HFFc6 (cell line): ENCODE data around the gene CHPT1. TPM values are rescaled to one million over a fixed set of nuclear protein-coding genes. Genes with fewer than 3 reads are reported as not detected.

ENCODE experiments used
- DNase-seq: peaks from one replicate; pipeline ENCODE4 v3.0.0-alpha.2; 2018
- H3K27ac Mint-ChIP-seq: 2 replicates; pipeline ENCODE4 v1.8.0; 2020; ENCODE audit warnings: mild to moderate bottlenecking, mixed read lengths
- H3K27me3 Mint-ChIP-seq: 2 replicates; pipeline ENCODE4 v1.8.0; 2021; ENCODE audit warnings: mild to moderate bottlenecking, moderate library complexity, mixed read lengths; ENCODE audit not compliant: insufficient read depth
- H3K36me3 Mint-ChIP-seq: 2 replicates; pipeline ENCODE4 v1.8.0; 2021; ENCODE audit warnings: low read depth, mixed read lengths
- H3K4me1 Mint-ChIP-seq: 2 replicates; pipeline ENCODE4 v1.8.0; 2020; ENCODE audit warnings: low read depth, mixed read lengths
- H3K4me3 Mint-ChIP-seq: 2 replicates; pipeline ENCODE4 v1.8.0; 2020; ENCODE audit warnings: mild to moderate bottlenecking, moderate library complexity, mixed read lengths
- H3K9me3 Mint-ChIP-seq: 2 replicates; pipeline ENCODE4 v1.8.0; 2020; ENCODE audit warnings: mild to moderate bottlenecking, mixed read lengths
- CTCF ChIP-seq: fragments of 200-600 bp; sonication (generic); IDR thresholded peaks from 2 replicates; pipeline ENCODE4 v1.5.0; 2021; ENCODE audit warnings: antibody characterized with exemption, mild to moderate bottlenecking
- total RNA-seq, 6 experiments: library from RNA; stranded (reverse); fragmentation: NEBNext Ultra II Directional; extraction: Animal tissue kit (Norgen Biotek cat#: 25700); gene quantifications; 2 replicates in 1 of 6; 3 replicates in 5 of 6; pipeline ENCODE4 v1.2.3, GENCODE V29; 2021

Gene CHPT1
- total RNA-seq, 6 experiments from 2014 or later: 28.1 to 38.8 (median 34.5) TPM

GRCh38 chr12:101695706-101696105 is 1.7 kb upstream of the CHPT1 start:
- DNase-seq: peak; percentile 44
- H3K9me3 Mint-ChIP-seq: peaks cover 5% of the 10 kb centered on the region; the same call in 1 of the 2 replicates
- no peaks in the 10 kb centered on the region for H3K36me3 Mint-ChIP-seq
- no peak overlapping the region for H3K27ac Mint-ChIP-seq
- TF ChIP-seq CTCF: no peak
- H3K27me3 Mint-ChIP-seq: peaks cover 3% of the 10 kb centered on the region; the same call in 1 of the 2 replicates
- H3K4me3 Mint-ChIP-seq: no peak overlapping the region; the same call in 1 of the 2 replicates
- peaks cover 44% of the 10 kb centered on the region for H3K4me1 Mint-ChIP-seq

GRCh38 chr12:101696251-101697196 is 916 bp upstream of the CHPT1 start:
- Mint-ChIP-seq H3K9me3 (peaks cover 5% of the 10 kb centered on the region; the same call in 1 of the 2 replicates), H3K36me3 (no peaks in the 10 kb centered on the region), H3K4me1 (peaks cover 46% of the 10 kb centered on the region), H3K27ac (peak overlapping the region; percentile 54), H3K27me3 (no peaks in the 10 kb centered on the region; the same call in 1 of the 2 replicates), H3K4me3 (peak overlapping the region; percentile 87)
- DNase-seq: no peak
- TF ChIP-seq CTCF: no peak

- Mint-ChIP-seq H3K9me3 (peaks cover 5% of the 10 kb centered on the region; the same call in 1 of the 2 replicates), H3K36me3 (no peaks in the 10 kb centered on the region), H3K27ac (peak overlapping the region; percentile 85), H3K27me3 (no peaks in the 10 kb centered on the region; the same call in 1 of the 2 replicates), H3K4me1 (peaks cover 55% of the 10 kb centered on the region), H3K4me3 (peak overlapping the region; percentile 94)
- TF ChIP-seq CTCF: no peak; the same call in 1 of the 2 replicates
- no peak for DNase-seq
Observed at GRCh38 chr12:101697930-101698799, 725 bp downstream of the CHPT1 start.

- Mint-ChIP-seq H3K36me3 (no peaks in the 10 kb centered on the region), H3K9me3 (peaks cover 5% of the 10 kb centered on the region; the same call in 1 of the 2 replicates), H3K4me1 (peaks cover 55% of the 10 kb centered on the region), H3K4me3 (peak overlapping the region; percentile 94), H3K27ac (peak overlapping the region; percentile 85), H3K27me3 (no peaks in the 10 kb centered on the region; the same call in 1 of the 2 replicates)
- peak; percentile 37; the same call in 1 of the 2 replicates for TF ChIP-seq CTCF
- no peak for DNase-seq
Observed at GRCh38 chr12:101698800-101699347, 1.4 kb downstream of the CHPT1 start.

- H3K4me3 Mint-ChIP-seq: no peak overlapping the region
- no peak for DNase-seq
- no peak overlapping the region for H3K27ac Mint-ChIP-seq
- no peaks in the 10 kb centered on the region for H3K36me3 Mint-ChIP-seq
- H3K4me1 Mint-ChIP-seq: peaks cover 51% of the 10 kb centered on the region
- no peaks in the 10 kb centered on the region for H3K27me3 Mint-ChIP-seq
- TF ChIP-seq CTCF: no peak
- no peaks in the 10 kb centered on the region for H3K9me3 Mint-ChIP-seq
Observed at GRCh38 chr12:101700299-101700820, 2.9 kb downstream of the CHPT1 start.
